Neural progenitor cell (in vitro differentiated cells): ENCODE measurements around the gene BNIP1.
"Not testable (repeated sequence)": the region's sequence is repeated elsewhere in the genome, so short reads cannot be mapped to it uniquely, and the experiment has no call there.

ENCODE experiments used
- EZH2phosphoT487 ChIP-seq: fragments of 200-600 bp; sonication (generic); IDR thresholded peaks from 2 replicates; pipeline ENCODE4 v1.6.1; 2017; ENCODE audit warnings: antibody characterized with exemption
- TF ChIP-seq, protein P1 (sequence below): fragments of 200-600 bp; sonication (generic); IDR thresholded peaks from 2 replicates; pipeline ENCODE4 v1.5.1; 2017; ENCODE audit warnings: antibody characterized with exemption, mild to moderate bottlenecking

- TF ChIP-seq, protein P1, sequence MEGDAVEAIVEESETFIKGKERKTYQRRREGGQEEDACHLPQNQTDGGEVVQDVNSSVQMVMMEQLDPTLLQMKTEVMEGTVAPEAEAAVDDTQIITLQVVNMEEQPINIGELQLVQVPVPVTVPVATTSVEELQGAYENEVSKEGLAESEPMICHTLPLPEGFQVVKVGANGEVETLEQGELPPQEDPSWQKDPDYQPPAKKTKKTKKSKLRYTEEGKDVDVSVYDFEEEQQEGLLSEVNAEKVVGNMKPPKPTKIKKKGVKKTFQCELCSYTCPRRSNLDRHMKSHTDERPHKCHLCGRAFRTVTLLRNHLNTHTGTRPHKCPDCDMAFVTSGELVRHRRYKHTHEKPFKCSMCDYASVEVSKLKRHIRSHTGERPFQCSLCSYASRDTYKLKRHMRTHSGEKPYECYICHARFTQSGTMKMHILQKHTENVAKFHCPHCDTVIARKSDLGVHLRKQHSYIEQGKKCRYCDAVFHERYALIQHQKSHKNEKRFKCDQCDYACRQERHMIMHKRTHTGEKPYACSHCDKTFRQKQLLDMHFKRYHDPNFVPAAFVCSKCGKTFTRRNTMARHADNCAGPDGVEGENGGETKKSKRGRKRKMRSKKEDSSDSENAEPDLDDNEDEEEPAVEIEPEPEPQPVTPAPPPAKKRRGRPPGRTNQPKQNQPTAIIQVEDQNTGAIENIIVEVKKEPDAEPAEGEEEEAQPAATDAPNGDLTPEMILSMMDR = not testable (repeated sequence)
- not testable (repeated sequence) for TF ChIP-seq EZH2phosphoT487
These were observed 10.3 kb downstream of the BNIP1 start for GRCh38 chr5:173154619-173155018.
